Naive thymus-derived CD4-positive, alpha-beta T cell (primary cell): Measurements from ENCODE around the gene ANKRD17. TPM values are rescaled to one million over a fixed set of nuclear protein-coding genes. Genes with fewer than 3 reads are reported as not detected.

Source experiments
- ATAC-seq: fragments of 150-1000 bp; cut with Tn5 transposase; 2 replicates; pipeline ENCODE4 v1.10.0; 2021; ENCODE audit warnings: mild to moderate bottlenecking, moderate library complexity
- CTCF ChIA-PET: fragments of 350-600 bp; sonication (Branson Sonifier 250); formaldehyde crosslinking; loops from one replicate; lab custom pipeline; 2021; ENCODE audit warnings: antibody characterized with exemption; lab: Charles Lee
- POLR2A ChIA-PET: fragments of 350-600 bp; sonication (Branson Sonifier 250); formaldehyde crosslinking; loops from one replicate; lab custom pipeline; 2021; ENCODE audit warnings: antibody characterized with exemption, inconsistent platforms; lab: Charles Lee
- DNase-seq, 9 donors: peaks; one replicate each; pipeline versions ENCODE4 v3.0.0 to v3.0.0-alpha.2; 2020 to 2022; ENCODE audit warnings: mixed read lengths in 1 of 9
- H3K27ac ChIP-seq: one replicate; pipeline ENCODE4 v1.7.0; 2013; ENCODE audit warnings: mild to moderate bottlenecking, low read depth, low read length, moderate library complexity
- H3K27me3 ChIP-seq, 2 donors: one replicate each; pipeline ENCODE4 v1.7.0; 2013; ENCODE audit warnings: low read length in 2 of 2, mild to moderate bottlenecking in 2 of 2, moderate library complexity in 2 of 2; ENCODE audit not compliant: control insufficient read depth in 2 of 2, insufficient read depth in 2 of 2
- H3K36me3 ChIP-seq, 3 experiments: 1 replicate in 2 of 3; 2 replicates in 1 of 3; pipeline ENCODE4 v1.7.0; 2013; ENCODE audit warnings: low read length in 3 of 3, mild to moderate bottlenecking in 3 of 3, moderate library complexity in 1 of 3; ENCODE audit not compliant: insufficient read depth in 3 of 3, control insufficient read depth in 2 of 3
- H3K4me1 ChIP-seq, 2 donors: one replicate each; pipeline ENCODE4 v1.7.0; 2013; ENCODE audit warnings: low read length in 2 of 2, mild to moderate bottlenecking in 2 of 2, moderate library complexity in 1 of 2; ENCODE audit not compliant: control insufficient read depth in 2 of 2, insufficient read depth in 2 of 2
- H3K4me3 ChIP-seq: 2 replicates; pipeline ENCODE4 v1.7.0; 2013; ENCODE audit warnings: mild to moderate bottlenecking, low read length
- H3K9me3 ChIP-seq, 3 experiments: 1 replicate in 2 of 3; 2 replicates in 1 of 3; pipeline ENCODE4 v1.7.0; 2013; ENCODE audit warnings: low read length in 3 of 3; ENCODE audit not compliant: control insufficient read depth in 2 of 3
- H3K27ac Mint-ChIP-seq, 9 donors: one replicate each; pipeline ENCODE4 v1.8.0; 2020 to 2022; ENCODE audit warnings: mixed read lengths in 9 of 9, mild to moderate bottlenecking in 8 of 9, moderate library complexity in 5 of 9, inconsistent platforms in 2 of 9
- H3K27me3 Mint-ChIP-seq, 5 donors: one replicate each; pipeline ENCODE4 v1.8.0; 2021 to 2022; ENCODE audit warnings: mixed read lengths in 5 of 5, mild to moderate bottlenecking in 1 of 5
- H3K36me3 Mint-ChIP-seq, 5 donors: one replicate each; pipeline ENCODE4 v1.8.0; 2020 to 2022; ENCODE audit warnings: mixed read lengths in 5 of 5, mild to moderate bottlenecking in 3 of 5, inconsistent platforms in 1 of 5
- H3K4me1 Mint-ChIP-seq, 7 donors: one replicate each; pipeline ENCODE4 v1.8.0; 2020 to 2022; ENCODE audit warnings: mixed read lengths in 7 of 7, mild to moderate bottlenecking in 3 of 7, inconsistent platforms in 1 of 7
- H3K4me3 Mint-ChIP-seq, 10 donors: one replicate each; pipeline ENCODE4 v1.8.0; 2020 to 2022; ENCODE audit warnings: mild to moderate bottlenecking in 10 of 10, mixed read lengths in 10 of 10, moderate library complexity in 6 of 10, inconsistent platforms in 2 of 10
- H3K9me3 Mint-ChIP-seq, 11 donors: one replicate each; pipeline ENCODE4 v1.8.0; 2020 to 2022; ENCODE audit warnings: mixed read lengths in 11 of 11, mild to moderate bottlenecking in 4 of 11, inconsistent platforms in 1 of 11, moderate library complexity in 1 of 11
- intact Hi-C, 2 donors: fragments of 100-400 bp; cut with micrococcal nuclease; formaldehyde crosslinking; loops; one replicate each; pipeline ENCODE4 v1.15.1; 2023
- polyA plus RNA-seq, 2 donors: library from polyadenylated mRNA; unstranded; fragments of 300-500 nt; fragmentation: Illumina TruSeq; gene quantifications; one replicate each; pipeline ENCODE4 v1.2.3, GENCODE V29; 2021
- total RNA-seq, 6 experiments: library from RNA in 5 of 6; stranded (reverse) in 5 of 6; gene quantifications; 1 replicate in 5 of 6; 2 replicates in 1 of 6; pipeline ENCODE4 v1.2.3 and lab custom pipeline; 2021 to 2026

The ANKRD17 gene
- total and polyA plus RNA-seq, 7 experiments from 2014 or later: 13.1 to 67.5 (median 54.8) TPM

DNA sequence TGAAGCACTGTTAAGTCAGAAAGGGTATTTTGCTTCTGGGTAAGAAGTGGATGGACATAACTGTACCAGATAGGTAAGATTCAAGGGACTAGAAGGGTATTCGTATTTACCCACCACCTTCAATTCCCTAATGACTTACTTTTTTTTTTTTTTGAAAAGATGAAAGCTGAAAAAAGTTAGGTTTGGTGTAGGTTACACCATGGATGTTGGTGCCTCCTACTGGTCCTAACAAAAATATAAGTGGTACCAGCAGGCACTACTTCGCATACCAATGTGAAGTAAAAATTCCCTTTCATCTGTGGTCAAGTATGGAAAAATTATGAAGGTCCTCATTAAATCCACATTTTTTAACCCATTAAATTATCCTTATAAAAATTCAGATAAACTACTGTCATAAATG, 7.2 kb downstream of the ANKRD17 start:
- intact Hi-C loops: loop anchor here in 1 of 2 donors (10.0 kb wide), 1 partner anchor 727 kb away; no protein-coding TSS in a partner anchor
- Mint-ChIP-seq H3K4me3 (no peak overlapping the region), H3K4me1 (peaks cover 40 to 94% (median 81%) of the 10 kb centered on the region in 7 donors), H3K9me3 (peaks cover 0 to 2% (median 0%) of the 10 kb centered on the region in 11 donors), H3K36me3 (peaks cover 3 to 34% (median 20%) of the 10 kb centered on the region in 5 donors), H3K27me3 (no peaks in the 10 kb centered on the region), H3K27ac (no peak overlapping the region)
- Histone ChIP-seq H3K27ac (no peak overlapping the region), H3K4me1 (peaks cover 1 to 36% of the 10 kb centered on the region in 2 donors), H3K36me3 (peaks cover 0 to 10% (median 0%) of the 10 kb centered on the region in 3 experiments), H3K27me3 (no peaks in the 10 kb centered on the region), H3K9me3 (no peaks in the 10 kb centered on the region), H3K4me3 (no peak overlapping the region)
- CTCF ChIA-PET: interaction anchor here (2.1 kb wide), 1 partner anchor 123 kb away, joined by 6 read pairs; no protein-coding TSS in a partner anchor
- peak in 2 of 9 donors; percentile 8 to 12 for DNase-seq
- no peak for ATAC-seq
- POLR2A ChIA-PET: interaction anchor here (0.7 kb wide), 1 partner anchor 11 kb away, joined by 3 read pairs; no protein-coding TSS in a partner anchor

DNA sequence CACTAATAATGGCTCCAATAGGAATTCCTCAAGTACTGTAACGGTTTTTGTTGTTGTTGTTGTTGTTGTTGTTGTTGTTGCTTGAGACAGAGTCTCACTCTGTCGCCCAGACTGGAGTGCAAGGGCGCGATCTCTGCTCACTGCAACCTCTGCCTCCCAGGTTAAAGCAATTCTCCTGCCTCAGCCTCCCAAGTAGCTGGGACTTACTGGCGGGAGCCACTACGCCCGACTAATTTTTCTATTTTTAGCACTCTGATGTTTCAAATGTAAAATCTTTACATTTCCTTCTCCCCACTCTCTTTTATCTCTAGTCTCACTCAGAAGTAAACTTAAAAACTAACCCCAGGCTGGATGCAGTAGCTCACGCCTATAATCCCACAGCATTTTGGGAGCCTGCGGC, 8.0 kb downstream of the ANKRD17 start:
- peaks cover 7 to 36% of the 10 kb centered on the region in 2 donors for H3K4me1 ChIP-seq
- no peaks in the 10 kb centered on the region for H3K27me3 Mint-ChIP-seq
- ChIA-PET CTCF (interaction anchor here (2.1 kb wide), 1 partner anchor 122 kb away, joined by 6 read pairs; no protein-coding TSS in a partner anchor), POLR2A (interaction anchor here (0.7 to 1.2 kb wide), 2 partner anchors 8 to 10 kb away, joined by 3 to 6 read pairs; partner anchors contain the start of gene ANKRD17)
- ATAC-seq (no peak), DNase-seq (no peak)
- no peaks in the 10 kb centered on the region for H3K27me3 ChIP-seq
- peaks cover 42 to 94% (median 82%) of the 10 kb centered on the region in 7 donors for H3K4me1 Mint-ChIP-seq
- intact Hi-C loops: loop anchor here in 1 of 2 donors (10.0 kb wide), 1 partner anchor 726 kb away; no protein-coding TSS in a partner anchor
- H3K9me3 ChIP-seq: no peaks in the 10 kb centered on the region
- peak overlapping the region in 2 of 9 donors; percentile 18 to 41 for H3K27ac Mint-ChIP-seq
- no peak overlapping the region for H3K27ac ChIP-seq
- peaks cover 3 to 35% (median 20%) of the 10 kb centered on the region in 5 donors for H3K36me3 Mint-ChIP-seq
- H3K9me3 Mint-ChIP-seq: peaks cover 0 to 2% (median 0%) of the 10 kb centered on the region in 11 donors
- H3K36me3 ChIP-seq: peaks cover 0 to 10% (median 0%) of the 10 kb centered on the region in 3 experiments
- peak overlapping the region in 5 of 10 donors; percentile 1 to 60 (median 30) for H3K4me3 Mint-ChIP-seq
- H3K4me3 ChIP-seq: no peak overlapping the region

- ATAC-seq: no peak
Observed at GRCh38 chr4:73248821-73249220, 9.8 kb downstream of the ANKRD17 start.

GRCh38 chr4:73248416-73248815, 10.2 kb downstream of the ANKRD17 start:
- Mint-ChIP-seq H3K4me3 (peak overlapping the region in 1 of 10 donors; percentile 56), H3K36me3 (peaks cover 3 to 50% (median 24%) of the 10 kb centered on the region in 5 donors), H3K27ac (no peak overlapping the region), H3K9me3 (peaks cover 0 to 2% (median 0%) of the 10 kb centered on the region in 11 donors), H3K4me1 (peaks cover 42 to 92% (median 84%) of the 10 kb centered on the region in 7 donors), H3K27me3 (no peaks in the 10 kb centered on the region)
- H3K27ac ChIP-seq: no peak overlapping the region
- no peaks in the 10 kb centered on the region for H3K9me3 ChIP-seq
- POLR2A ChIA-PET: interaction anchor here (1.1 kb wide), 1 partner anchor 11 kb away, joined by 6 read pairs; the partner anchor contains the start of gene ANKRD17
- CTCF ChIA-PET: interaction anchor here (1.2 kb wide), 1 partner anchor 181 kb away, joined by 3 read pairs; no protein-coding TSS in a partner anchor
- DNase-seq (no peak), ATAC-seq (no peak)
- no peaks in the 10 kb centered on the region for H3K27me3 ChIP-seq
- intact Hi-C loops: no loop called here
- no peak overlapping the region for H3K4me3 ChIP-seq
- peaks cover 0 to 10% (median 0%) of the 10 kb centered on the region in 3 experiments for H3K36me3 ChIP-seq
- H3K4me1 ChIP-seq: peaks cover 11 to 26% of the 10 kb centered on the region in 2 donors

More at GRCh38 chr4:73248821-73249220, 9.8 kb downstream of the ANKRD17 start:
- Mint-ChIP-seq H3K36me3 (peaks cover 3 to 49% (median 23%) of the 10 kb centered on the region in 5 donors), H3K4me1 (peaks cover 42 to 94% (median 84%) of the 10 kb centered on the region in 7 donors), H3K27me3 (no peaks in the 10 kb centered on the region), H3K9me3 (peaks cover 0 to 2% (median 0%) of the 10 kb centered on the region in 11 donors), H3K4me3 (peak overlapping the region in 1 of 10 donors; percentile 9), H3K27ac (no peak overlapping the region)
- peaks cover 11 to 26% of the 10 kb centered on the region in 2 donors for H3K4me1 ChIP-seq
- H3K36me3 ChIP-seq: peaks cover 0 to 10% (median 0%) of the 10 kb centered on the region in 3 experiments
- H3K9me3 ChIP-seq: no peaks in the 10 kb centered on the region
- no peak for DNase-seq
- intact Hi-C loops: no loop called here
- no peak overlapping the region for H3K27ac ChIP-seq
- H3K4me3 ChIP-seq: no peak overlapping the region
- H3K27me3 ChIP-seq: no peaks in the 10 kb centered on the region
- ChIA-PET POLR2A (interaction anchor here (1.1 kb wide), 1 partner anchor 10 kb away, joined by 6 read pairs; the partner anchor contains the start of gene ANKRD17), CTCF (interaction anchor here (1.2 kb wide), 1 partner anchor 182 kb away, joined by 3 read pairs; no protein-coding TSS in a partner anchor)

DNA sequence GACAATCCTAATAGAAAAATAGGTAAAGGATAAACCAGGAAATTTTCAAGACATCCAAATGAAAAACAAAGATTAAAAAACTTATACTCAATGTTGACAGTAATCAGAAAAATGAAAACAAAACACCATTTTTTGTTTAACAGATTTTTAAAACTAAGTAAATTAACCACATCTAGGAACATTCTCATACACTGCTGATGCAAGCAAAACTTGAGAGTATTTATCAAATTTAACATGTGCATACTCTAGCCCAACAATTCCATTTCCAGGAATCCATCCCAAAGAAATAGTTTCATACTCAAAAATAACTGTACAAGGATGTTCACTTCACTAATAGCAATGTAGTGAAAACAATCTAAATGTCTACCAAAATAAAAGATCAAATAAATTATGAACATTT, 11.5 kb downstream of the ANKRD17 start:
- Mint-ChIP-seq H3K4me1 (peaks cover 38 to 92% (median 84%) of the 10 kb centered on the region in 7 donors), H3K27me3 (no peaks in the 10 kb centered on the region), H3K36me3 (peaks cover 3 to 45% (median 27%) of the 10 kb centered on the region in 5 donors), H3K27ac (no peak overlapping the region), H3K4me3 (peak overlapping the region in 2 of 10 donors; percentile 42 to 56), H3K9me3 (peaks cover 0 to 2% (median 0%) of the 10 kb centered on the region in 11 donors)
- Histone ChIP-seq H3K27me3 (no peaks in the 10 kb centered on the region), H3K36me3 (no peaks in the 10 kb centered on the region), H3K9me3 (no peaks in the 10 kb centered on the region), H3K4me1 (peaks cover 11 to 22% of the 10 kb centered on the region in 2 donors), H3K4me3 (no peak overlapping the region), H3K27ac (no peak overlapping the region)
- DNase-seq (no peak), ATAC-seq (no peak)
- intact Hi-C loops: no loop called here
- POLR2A ChIA-PET: interaction anchor here (0.6 kb wide), 1 partner anchor 1151 kb away, joined by 3 read pairs; no protein-coding TSS in a partner anchor
- CTCF ChIA-PET: no interaction called here

- H3K36me3 Mint-ChIP-seq: peaks cover 3 to 44% (median 23%) of the 10 kb centered on the region in 5 donors
- peak overlapping the region in 5 of 9 donors; percentile 3 to 32 (median 16) for H3K27ac Mint-ChIP-seq
- peak overlapping the region in 6 of 10 donors; percentile 0 to 40 (median 28) for H3K4me3 Mint-ChIP-seq
- no peaks in the 10 kb centered on the region for H3K9me3 ChIP-seq
- H3K4me1 ChIP-seq: peaks cover 11 to 12% of the 10 kb centered on the region in 2 donors
- no peaks in the 10 kb centered on the region for H3K27me3 Mint-ChIP-seq
- H3K4me3 ChIP-seq: no peak overlapping the region
- CTCF ChIA-PET: no interaction called here
- H3K27ac ChIP-seq: no peak overlapping the region
- DNase-seq (no peak), ATAC-seq (no peak)
- H3K36me3 ChIP-seq: no peaks in the 10 kb centered on the region
- intact Hi-C loops: loop anchor here in 1 of 2 donors (2.0 kb wide), 1 partner anchor 15 kb away; no protein-coding TSS in a partner anchor
- POLR2A ChIA-PET: no interaction called here
- H3K4me1 Mint-ChIP-seq: peaks cover 36 to 91% (median 81%) of the 10 kb centered on the region in 7 donors
- H3K27me3 ChIP-seq: no peaks in the 10 kb centered on the region
- peaks cover 0 to 2% (median 0%) of the 10 kb centered on the region in 11 donors for H3K9me3 Mint-ChIP-seq
Observed at GRCh38 chr4:73245955-73246354, 12.6 kb downstream of the ANKRD17 start.
